Endothelial cell of umbilical vein (primary cell): ENCODE data around the gene KANK3.
"Not testable (repeated sequence)": the region's sequence is repeated elsewhere in the genome, so short reads cannot be mapped to it uniquely, and the experiment has no call there.

Source experiments
- CTCF ChIP-seq, 2 donors: IDR thresholded peaks; 1 replicate in 1 of 2; 2 replicates in 1 of 2; pipeline ENCODE4 v1.5.1; 2011; ENCODE audit warnings: low read length in 2 of 2, mild to moderate bottlenecking in 2 of 2, moderate library complexity in 2 of 2, control low read depth in 1 of 2, inconsistent platforms in 1 of 2, low read depth in 1 of 2; ENCODE audit not compliant: insufficient read depth in 1 of 2; ENCODE audit errors: extremely low read depth in 1 of 2
- EZH2 ChIP-seq: IDR thresholded peaks from 2 replicates; pipeline ENCODE4 v1.6.1; 2012; ENCODE audit warnings: borderline replicate concordance, low read depth, mild to moderate bottlenecking, moderate library complexity, low read length, inconsistent platforms; ENCODE audit not compliant: severe bottlenecking
- FOS ChIP-seq: IDR thresholded peaks from 2 replicates; pipeline ENCODE4 v1.6.1; 2011; ENCODE audit warnings: mild to moderate bottlenecking, low read length, moderate library complexity, borderline replicate concordance; ENCODE audit not compliant: insufficient read depth
- JUN ChIP-seq: IDR thresholded peaks from 2 replicates; pipeline ENCODE4 v1.6.1; 2011; ENCODE audit warnings: borderline replicate concordance, low read depth; ENCODE audit not compliant: insufficient read length, insufficient read depth
- MAX ChIP-seq: IDR thresholded peaks from 2 replicates; pipeline ENCODE4 v1.6.1; 2011; ENCODE audit not compliant: insufficient read depth, insufficient read length
- MYC ChIP-seq: IDR thresholded peaks from one replicate; pipeline ENCODE4 v1.6.1; 2011; ENCODE audit warnings: mild to moderate bottlenecking, low read depth, low read length
- POLR2A ChIP-seq: IDR thresholded peaks from 2 replicates; pipeline ENCODE4 v1.6.1; 2012; ENCODE audit warnings: low read depth, mild to moderate bottlenecking, control low read depth, low read length
- POLR2AphosphoS5 ChIP-seq: IDR thresholded peaks from 2 replicates; pipeline ENCODE4 v1.6.1; 2012; ENCODE audit warnings: low read depth, mild to moderate bottlenecking, control low read depth, low read length, moderate library complexity; ENCODE audit not compliant: insufficient read depth

GRCh38 chr19:8379156-8379891, 36.3 kb upstream of the KANK3 start:
- TF ChIP-seq CTCF (IDR thresholded peaks at IDR 0.05; ENCODE audit: extremely low read depth in 1 of 2, insufficient read depth in 1 of 2, low read depth in 1 of 2, low read length in 2 of 2); POLR2AphosphoS5; POLR2A; JUN; MAX; EZH2; MYC; FOS: not testable (repeated sequence)
